Spleen (tissue), 11 donors: Measurements from ENCODE around the gene OLFM3. TPM values are rescaled to one million over a fixed set of nuclear protein-coding genes. Genes with fewer than 3 reads are reported as not detected.

Experiments
- DNase-seq: peaks from one replicate; pipeline ENCODE4 v3.0.0-alpha.2; 2020
- H3K27ac ChIP-seq, 8 donors: fragments of 200-600 bp; sonication (generic) in 7 of 8; 1 replicate in 4 of 8; 2 replicates in 4 of 8; pipeline versions ENCODE4 v1.5.0 to v1.8.0; 2016 to 2021; ENCODE audit warnings: inconsistent platforms in 4 of 8, mild to moderate bottlenecking in 4 of 8, moderate library complexity in 1 of 8
- H3K27me3 ChIP-seq, 7 donors: fragments of 200-600 bp; sonication (generic) in 6 of 7; replicated peaks in 1 of 7; 1 replicate in 4 of 7; 2 replicates in 3 of 7; pipeline versions ENCODE4 v1.5.0 to v1.8.0; 2016 to 2021; ENCODE audit warnings: inconsistent platforms in 3 of 7, mild to moderate bottlenecking in 1 of 7
- H3K36me3 ChIP-seq, 6 donors: fragments of 200-600 bp; sonication (generic) in 5 of 6; 1 replicate in 4 of 6; 2 replicates in 2 of 6; pipeline versions ENCODE4 v1.5.0 to v1.8.0; 2016 to 2021; ENCODE audit warnings: inconsistent platforms in 2 of 6
- H3K4me1 ChIP-seq, 6 donors: fragments of 200-600 bp; sonication (generic) in 5 of 6; 1 replicate in 3 of 6; 2 replicates in 3 of 6; pipeline versions ENCODE4 v1.5.0 to v1.8.0; 2016 to 2021; ENCODE audit warnings: inconsistent platforms in 3 of 6
- H3K4me3 ChIP-seq, 8 donors: fragments of 200-600 bp; sonication (generic) in 7 of 8; 1 replicate in 4 of 8; 2 replicates in 4 of 8; pipeline versions ENCODE4 v1.5.0 to v1.8.0; 2016 to 2021; ENCODE audit warnings: inconsistent platforms in 4 of 8, mild to moderate bottlenecking in 4 of 8, moderate library complexity in 2 of 8
- H3K9me3 ChIP-seq, 8 donors: fragments of 200-600 bp; sonication (generic) in 7 of 8; 1 replicate in 4 of 8; 2 replicates in 4 of 8; pipeline versions ENCODE4 v1.5.0 to v1.8.0; 2016 to 2021; ENCODE audit warnings: inconsistent platforms in 4 of 8
- CTCF ChIP-seq, 11 experiments: fragments of 200-600 bp in 7 of 11; fragments of 450-650 bp in 4 of 11; sonication (generic) in 4 of 11; IDR thresholded peaks in 8 of 11; conservative IDR thresholded peaks in 3 of 11; 1 replicate in 7 of 11; 2 replicates in 4 of 11; pipeline versions ENCODE4 v1.4.0 to v1.8.0; 2016 to 2021; ENCODE audit warnings: antibody characterized with exemption in 11 of 11, inconsistent platforms in 4 of 11, mild to moderate bottlenecking in 1 of 11
- POLR2A ChIP-seq, 3 donors: fragments of 450-650 bp; IDR thresholded peaks; one replicate each; pipeline ENCODE4 v1.5.1; 2017; ENCODE audit warnings: antibody characterized with exemption in 3 of 3, mild to moderate bottlenecking in 1 of 3
- POLR2AphosphoS5 ChIP-seq, 3 donors: sonication (generic); formaldehyde crosslinking; IDR thresholded peaks; one replicate each; pipeline ENCODE4 v1.5.1; 2017; ENCODE audit warnings: antibody characterized with exemption in 3 of 3
- WGBS, 5 donors: extraction: QIAGEN DNeasy Blood & Tissue Kit in 3 of 5; methylation state at CpG; one replicate each; pipeline versions ENCODE4 v1.1.5 to v1.1.7; 2013 to 2018; 5-methylcytosine and 5-hydroxymethylcytosine counted together
- intact Hi-C: fragments of 100-400 bp; cut with DNase I; formaldehyde crosslinking; loops from one replicate; pipeline ENCODE4 v1.15.0; 2023; ENCODE audit warnings: low total_unique reads
- polyA plus RNA-seq, 3 donors: library from polyadenylated mRNA; stranded (reverse); fragments of 200-250 nt; gene quantifications; one replicate each; pipeline ENCODE4 v1.2.1, GENCODE V29; 2013
- small RNA-seq, 4 donors: library from RNA; depleted of rRNA; stranded (forward); fragments of <200 nt; gene quantifications; one replicate each; pipeline ENCODE3, GENCODE V24; 2016
- total RNA-seq, 7 donors: library from RNA; depleted of rRNA in 3 of 7; stranded (reverse); fragments of >200 nt in 3 of 7; fragmentation: NEBNext Ultra II Directional in 4 of 7; extraction: Animal tissue kit (Norgen Biotek cat#: 25700) in 4 of 7; gene quantifications; one replicate each; pipeline versions ENCODE4 v1.1.0 to v1.2.1, GENCODE V29; 2016 to 2021
- donor health status: healthy with polysubstance abuse.
- donor health status: DM: no; HTN: no; CAD: no; lungs with moderate emphysema.
- donor health status: DM: no; HTN: no; CAD: no.
- donor health status: Bipolar disorder and iron deficiency.
- donor health status: healthy.
- donor health status: DM: no; HTN: no; CAD: no.
- donor health status: DM: yes; HTN: yes; CAD: no.

OLFM3 gene
- total and polyA plus RNA-seq, 10 donors: not detected

GRCh38 chr1:101756411-101756810 is 240.3 kb downstream of the OLFM3 start:
- no peak overlapping the region for H3K4me3 ChIP-seq
- H3K27ac ChIP-seq: no peak overlapping the region
- no peaks in the 10 kb centered on the region for H3K27me3 ChIP-seq
- no peaks in the 10 kb centered on the region for H3K4me1 ChIP-seq
- H3K9me3 ChIP-seq: no peaks in the 10 kb centered on the region
- WGBS, 5 donors: 71 to 81% (median 74%) methylated on average over 2 of the region's 2 CpGs
- DNase-seq: no peak
- intact Hi-C loops: no loop called here
- TF ChIP-seq POLR2A (IDR thresholded peaks at IDR 0.05) (no peak), CTCF (IDR thresholded peaks at IDR 0.05 in 8 of 11, conservative IDR thresholded peaks at IDR 0.05 in 3 of 11) (no peak), POLR2AphosphoS5 (IDR thresholded peaks at IDR 0.05) (no peak)
- no peaks in the 10 kb centered on the region for H3K36me3 ChIP-seq

Small RNAs within 50 kb of the gene (small RNA-seq; reads per million reads assigned to genes)
- 0 reads per million in 4 donors for gene RNU6-352P
